Body of pancreas (tissue), 4 donors: ENCODE results near the gene RTL10. TPM values are rescaled to one million over a fixed set of nuclear protein-coding genes. Genes with fewer than 3 reads are reported as not detected.

Source experiments
- ATAC-seq: fragments of 150-250 bp; one replicate; pipeline ENCODE4 v1.9.1; 2016
- DNase-seq, 4 donors: peaks; one replicate each; pipeline ENCODE4 v3.0.0-alpha.2; 2019
- H3K27ac ChIP-seq, 4 donors: fragments of 200-600 bp; sonication (generic); 1 replicate in 3 of 4; 2 replicates in 1 of 4; pipeline versions ENCODE4 v1.5.1 to v1.6.1; 2016 to 2019; ENCODE audit warnings: mild to moderate bottlenecking in 1 of 4, mixed read lengths in 1 of 4, moderate library complexity in 1 of 4
- H3K27me3 ChIP-seq, 2 donors: fragments of 200-600 bp; sonication (generic); one replicate each; pipeline ENCODE4 v1.6.0; 2016; ENCODE audit warnings: mild to moderate bottlenecking in 1 of 2
- H3K36me3 ChIP-seq, 2 donors: fragments of 200-600 bp; sonication (generic); replicated peaks in 1 of 2; 2 replicates each; pipeline ENCODE4 v1.5.1; 2016; ENCODE audit warnings: low read depth in 2 of 2; ENCODE audit not compliant: insufficient read depth in 1 of 2
- H3K4me1 ChIP-seq: fragments of 200-600 bp; sonication (generic); one replicate; pipeline ENCODE4 v1.6.0; 2016
- H3K4me3 ChIP-seq, 2 donors: fragments of 200-600 bp; sonication (generic); 1 replicate in 1 of 2; 2 replicates in 1 of 2; pipeline ENCODE4 v1.5.1; 2016 to 2019
- H3K9me3 ChIP-seq, 3 donors: fragments of 200-600 bp; sonication (generic); 1 replicate in 2 of 3; 2 replicates in 1 of 3; pipeline ENCODE4 v1.5.1; 2016
- POLR2A ChIP-seq, 3 donors: fragments of 450-650 bp; IDR thresholded peaks; one replicate each; pipeline ENCODE4 v1.6.1; 2016; ENCODE audit warnings: antibody characterized with exemption in 3 of 3, mild to moderate bottlenecking in 2 of 3
- WGBS, 2 donors: methylation state at CpG; one replicate each; pipeline ENCODE4 v1.1.5; 2017; 5-methylcytosine and 5-hydroxymethylcytosine counted together
- intact Hi-C: fragments of 100-400 bp; cut with DNase I; formaldehyde crosslinking; loops from one replicate; pipeline ENCODE4 v1.15.1; 2023
- total RNA-seq, 2 donors: library from RNA; depleted of rRNA; stranded (reverse); fragments of >200 nt; gene quantifications; one replicate each; pipeline ENCODE4 v1.1.0, GENCODE V29; 2016
- TF ChIP-seq, protein P1 (sequence below), 7 experiments: fragments of 450-650 bp in 4 of 7; fragments of 200-600 bp in 3 of 7; sonication (generic) in 3 of 7; IDR thresholded peaks; one replicate each; pipeline ENCODE4 v1.5.1; 2016 to 2019; ENCODE audit warnings: antibody characterized with exemption in 7 of 7

The RTL10 gene
- total RNA-seq, 2 donors from 2014 or later = 10.2 to 14.8 TPM

DNA sequence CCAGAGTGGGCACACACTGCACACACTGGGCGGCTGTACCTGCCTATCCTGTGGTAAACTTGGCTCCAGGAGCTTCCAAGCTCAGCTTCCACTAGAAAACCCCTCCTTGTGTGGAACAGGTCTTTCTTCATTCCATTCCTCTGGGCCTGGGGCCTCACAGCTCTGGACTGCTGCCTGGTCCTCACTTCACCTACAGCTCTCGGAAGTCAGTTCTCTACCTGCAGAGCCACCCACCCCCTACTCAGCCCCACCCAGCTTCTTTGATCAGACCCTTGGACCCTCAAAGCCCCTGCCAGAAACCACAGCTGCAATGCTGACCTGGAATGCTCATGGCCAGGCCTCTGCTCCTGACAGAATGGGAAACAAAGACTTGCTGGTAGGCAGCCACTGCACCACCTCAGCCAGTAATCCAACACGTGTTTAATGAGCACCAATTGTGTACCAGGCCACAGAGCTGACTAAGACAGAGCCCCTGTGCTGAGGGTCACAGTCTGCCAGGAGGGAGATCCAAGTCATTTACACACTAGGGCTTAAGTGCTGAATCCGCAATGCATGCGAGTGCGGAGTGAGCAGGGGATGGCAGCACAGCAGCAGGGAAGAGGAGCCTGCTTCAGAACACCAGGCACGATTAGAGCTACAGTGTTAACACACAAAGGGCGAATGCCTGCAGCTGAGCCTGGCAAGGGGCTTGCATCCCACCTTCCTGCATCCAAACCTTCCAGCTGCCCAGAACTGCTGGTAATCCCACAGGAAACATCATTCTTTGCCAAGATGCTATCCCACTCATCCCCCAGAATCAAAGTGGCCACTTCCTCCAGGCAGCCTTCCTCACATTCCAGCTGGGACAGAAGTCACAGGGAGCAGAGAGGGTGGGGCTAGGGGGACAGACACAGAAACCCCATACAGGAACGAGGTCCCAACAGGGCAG lies 4.6 kb downstream of the RTL10 start:
- peak; percentile 22 for ATAC-seq
- 73 to 79% methylated on average over 9 of the region's 9 CpGs for WGBS, 2 donors

DNA sequence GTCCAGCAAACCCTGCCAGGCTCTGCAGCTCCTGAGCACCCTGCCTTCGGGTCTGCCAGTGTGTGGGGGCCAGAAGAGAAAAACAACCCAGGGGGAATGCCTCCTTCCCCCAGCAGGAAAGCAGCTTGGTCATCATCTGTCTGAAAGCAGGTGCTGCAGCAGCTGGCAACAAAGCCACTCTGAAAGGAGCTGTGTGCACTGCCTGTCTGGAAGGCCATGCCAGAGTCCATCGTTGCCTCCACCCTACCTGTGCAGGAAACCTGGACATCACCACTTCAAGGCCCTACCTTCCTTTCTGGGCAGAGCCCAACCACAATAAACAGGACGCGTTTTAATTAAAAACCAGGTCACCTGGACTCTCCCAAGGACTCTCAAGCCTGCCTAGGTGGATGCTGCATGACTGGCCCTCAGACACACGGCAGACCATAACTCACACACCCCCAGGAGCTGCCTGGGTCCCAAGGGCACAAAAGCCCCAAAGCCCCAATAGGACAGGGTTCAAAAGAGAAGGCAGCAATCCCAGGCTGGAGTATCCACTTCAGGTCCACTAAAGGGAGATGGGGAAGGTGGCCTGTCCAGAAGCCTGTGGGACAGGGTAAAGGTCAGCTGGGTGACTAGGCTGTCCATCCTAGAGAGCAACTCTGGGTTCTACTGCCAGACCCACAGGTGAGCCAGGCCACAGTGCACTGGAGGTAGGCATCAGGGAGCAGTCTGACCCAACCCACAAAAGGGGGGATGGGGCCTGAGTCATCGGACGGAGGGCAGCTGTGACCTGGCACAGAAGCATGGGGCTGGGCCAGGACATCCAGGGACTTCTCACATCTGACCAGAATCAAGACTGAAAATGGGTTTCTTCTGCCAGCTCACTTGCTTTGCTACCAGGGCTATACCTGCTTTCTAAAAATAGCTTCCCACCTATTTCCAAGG lies 6.1 kb downstream of the RTL10 start:
- TF ChIP-seq, protein P1, sequence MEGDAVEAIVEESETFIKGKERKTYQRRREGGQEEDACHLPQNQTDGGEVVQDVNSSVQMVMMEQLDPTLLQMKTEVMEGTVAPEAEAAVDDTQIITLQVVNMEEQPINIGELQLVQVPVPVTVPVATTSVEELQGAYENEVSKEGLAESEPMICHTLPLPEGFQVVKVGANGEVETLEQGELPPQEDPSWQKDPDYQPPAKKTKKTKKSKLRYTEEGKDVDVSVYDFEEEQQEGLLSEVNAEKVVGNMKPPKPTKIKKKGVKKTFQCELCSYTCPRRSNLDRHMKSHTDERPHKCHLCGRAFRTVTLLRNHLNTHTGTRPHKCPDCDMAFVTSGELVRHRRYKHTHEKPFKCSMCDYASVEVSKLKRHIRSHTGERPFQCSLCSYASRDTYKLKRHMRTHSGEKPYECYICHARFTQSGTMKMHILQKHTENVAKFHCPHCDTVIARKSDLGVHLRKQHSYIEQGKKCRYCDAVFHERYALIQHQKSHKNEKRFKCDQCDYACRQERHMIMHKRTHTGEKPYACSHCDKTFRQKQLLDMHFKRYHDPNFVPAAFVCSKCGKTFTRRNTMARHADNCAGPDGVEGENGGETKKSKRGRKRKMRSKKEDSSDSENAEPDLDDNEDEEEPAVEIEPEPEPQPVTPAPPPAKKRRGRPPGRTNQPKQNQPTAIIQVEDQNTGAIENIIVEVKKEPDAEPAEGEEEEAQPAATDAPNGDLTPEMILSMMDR (IDR thresholded peaks at IDR 0.05) = no peak
- no peak for TF ChIP-seq POLR2A (IDR thresholded peaks at IDR 0.05)
- 20 to 31% methylated on average over 3 to 7 of the region's 7 CpGs for WGBS, 2 donors

More for the DNA sequence above, 4.6 kb downstream of the RTL10 start:
- intact Hi-C loops = no loop called here
- TF ChIP-seq, protein P1 (IDR thresholded peaks at IDR 0.05) = no peak
- TF ChIP-seq POLR2A (IDR thresholded peaks at IDR 0.05) = no peak
- Histone ChIP-seq H3K36me3 (no peaks in the 10 kb centered on the region), H3K4me3 (no peak overlapping the region), H3K9me3 (no peaks in the 10 kb centered on the region), H3K27me3 (no peaks in the 10 kb centered on the region), H3K4me1 (peaks cover 48% of the 10 kb centered on the region), H3K27ac (peak overlapping the region; percentile 8 to 56 (median 32))
- peak in 3 of 4 donors; percentile 51 to 68 (median 55) for DNase-seq

DNA sequence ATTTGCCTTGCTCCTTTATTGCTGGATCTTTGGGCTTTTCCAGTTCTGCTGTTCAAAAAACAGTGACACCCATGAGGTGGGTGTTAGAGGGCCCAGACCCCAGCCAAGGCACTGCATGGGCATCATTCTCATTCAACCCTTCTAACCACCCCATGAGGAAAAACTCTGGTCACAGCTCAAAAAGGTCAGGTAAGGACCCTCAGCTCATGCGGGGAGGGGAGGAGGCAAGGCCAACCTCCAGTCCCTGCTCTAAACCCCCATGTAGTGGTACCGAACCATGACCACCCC lies 7.4 kb downstream of the RTL10 start:
- 87 to 100% methylated on average over 2 of the region's 2 CpGs for WGBS, 2 donors

More for the DNA sequence above, 6.1 kb downstream of the RTL10 start:
- H3K36me3 ChIP-seq = no peaks in the 10 kb centered on the region
- H3K27ac ChIP-seq = peak overlapping the region; percentile 27 to 78 (median 49)
- intact Hi-C loops = no loop called here
- H3K4me1 ChIP-seq = peaks cover 50% of the 10 kb centered on the region
- H3K9me3 ChIP-seq = no peaks in the 10 kb centered on the region
- no peaks in the 10 kb centered on the region for H3K27me3 ChIP-seq
- H3K4me3 ChIP-seq = no peak overlapping the region
- ATAC-seq (peak; percentile 64), DNase-seq (peak; percentile 61 to 92 (median 66))

DNA sequence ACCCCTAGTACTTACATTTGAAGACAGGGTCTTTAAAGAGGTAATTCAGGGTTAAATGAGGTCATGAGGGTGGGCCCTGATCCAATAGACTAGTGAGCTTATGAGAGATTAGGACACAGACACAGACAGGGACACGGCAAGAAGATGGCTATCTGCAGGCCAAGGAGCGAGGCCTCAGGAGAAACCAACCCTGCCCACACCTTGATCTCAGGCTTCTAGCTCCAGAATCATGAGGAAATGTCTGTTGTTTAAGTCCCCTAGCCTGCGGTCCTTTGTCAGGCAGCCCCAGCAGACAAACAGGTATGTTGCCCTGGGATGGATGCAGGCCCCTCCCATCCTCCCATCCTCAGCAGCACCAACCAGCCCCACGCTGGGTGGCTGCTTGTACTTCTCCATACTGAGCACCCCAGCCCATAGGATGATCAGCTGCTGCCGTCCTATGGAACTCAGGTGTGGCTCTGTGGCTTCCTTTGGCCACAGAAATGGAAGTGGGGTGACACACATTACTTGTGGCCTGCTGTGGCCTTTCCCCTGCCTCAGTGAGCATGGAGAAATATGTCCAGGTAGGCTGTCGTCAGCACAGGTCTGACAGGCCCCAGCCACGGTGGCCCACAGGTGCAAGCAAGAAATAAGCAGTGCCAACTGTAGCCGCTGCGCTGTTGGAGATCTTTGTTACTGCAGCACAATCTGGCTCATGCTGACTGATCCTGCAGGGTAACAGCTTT lies 7.9 kb downstream of the RTL10 start:
- H3K4me3 ChIP-seq = no peak overlapping the region
- no peak overlapping the region for H3K27ac ChIP-seq
- H3K4me1 ChIP-seq = peaks cover 41% of the 10 kb centered on the region
- H3K36me3 ChIP-seq = no peaks in the 10 kb centered on the region
- ATAC-seq (no peak), DNase-seq (no peak)
- H3K27me3 ChIP-seq = no peaks in the 10 kb centered on the region
- intact Hi-C loops = no loop called here
- TF ChIP-seq POLR2A (IDR thresholded peaks at IDR 0.05) = no peak
- TF ChIP-seq, protein P1 (IDR thresholded peaks at IDR 0.05) = no peak
- WGBS, 2 donors = 88 to 100% methylated on average over 3 to 9 of the region's 9 CpGs
- no peaks in the 10 kb centered on the region for H3K9me3 ChIP-seq

More for the DNA sequence above, 7.4 kb downstream of the RTL10 start:
- Histone ChIP-seq H3K36me3 (no peaks in the 10 kb centered on the region), H3K4me1 (peaks cover 42% of the 10 kb centered on the region), H3K9me3 (no peaks in the 10 kb centered on the region), H3K27me3 (no peaks in the 10 kb centered on the region), H3K4me3 (no peak overlapping the region), H3K27ac (no peak overlapping the region)
- no peak for ATAC-seq
- no peak for DNase-seq
- TF ChIP-seq POLR2A (IDR thresholded peaks at IDR 0.05) = no peak
- TF ChIP-seq, protein P1 (IDR thresholded peaks at IDR 0.05) = no peak
- intact Hi-C loops = no loop called here
